Esophagus muscularis mucosa (tissue), 3 donors: ENCODE results near the gene RIMS1.

Source experiments
- POLR2A ChIP-seq: fragments of 450-650 bp; IDR thresholded peaks from one replicate; pipeline ENCODE4 v1.6.1; 2017; ENCODE audit warnings: antibody characterized with exemption, moderate library complexity, mild to moderate bottlenecking, low read depth
- POLR2AphosphoS5 ChIP-seq, 2 donors: sonication (generic); formaldehyde crosslinking; IDR thresholded peaks; one replicate each; pipeline ENCODE4 v1.6.1; 2017; ENCODE audit warnings: antibody characterized with exemption in 2 of 2
- TF ChIP-seq, protein P1 (sequence below), 3 experiments: fragments of 200-600 bp in 2 of 3; fragments of 450-650 bp in 1 of 3; sonication (generic) in 2 of 3; IDR thresholded peaks; one replicate each; pipeline ENCODE4 v1.5.1; 2017 to 2019; ENCODE audit warnings: antibody characterized with exemption in 3 of 3, mild to moderate bottlenecking in 2 of 3, moderate library complexity in 1 of 3

- TF ChIP-seq, protein P1, sequence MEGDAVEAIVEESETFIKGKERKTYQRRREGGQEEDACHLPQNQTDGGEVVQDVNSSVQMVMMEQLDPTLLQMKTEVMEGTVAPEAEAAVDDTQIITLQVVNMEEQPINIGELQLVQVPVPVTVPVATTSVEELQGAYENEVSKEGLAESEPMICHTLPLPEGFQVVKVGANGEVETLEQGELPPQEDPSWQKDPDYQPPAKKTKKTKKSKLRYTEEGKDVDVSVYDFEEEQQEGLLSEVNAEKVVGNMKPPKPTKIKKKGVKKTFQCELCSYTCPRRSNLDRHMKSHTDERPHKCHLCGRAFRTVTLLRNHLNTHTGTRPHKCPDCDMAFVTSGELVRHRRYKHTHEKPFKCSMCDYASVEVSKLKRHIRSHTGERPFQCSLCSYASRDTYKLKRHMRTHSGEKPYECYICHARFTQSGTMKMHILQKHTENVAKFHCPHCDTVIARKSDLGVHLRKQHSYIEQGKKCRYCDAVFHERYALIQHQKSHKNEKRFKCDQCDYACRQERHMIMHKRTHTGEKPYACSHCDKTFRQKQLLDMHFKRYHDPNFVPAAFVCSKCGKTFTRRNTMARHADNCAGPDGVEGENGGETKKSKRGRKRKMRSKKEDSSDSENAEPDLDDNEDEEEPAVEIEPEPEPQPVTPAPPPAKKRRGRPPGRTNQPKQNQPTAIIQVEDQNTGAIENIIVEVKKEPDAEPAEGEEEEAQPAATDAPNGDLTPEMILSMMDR (IDR thresholded peaks at IDR 0.05) = no peak
- TF ChIP-seq POLR2AphosphoS5 (IDR thresholded peaks at IDR 0.05) (no peak), POLR2A (no peak)
Measured at GRCh38 chr6:72412709-72413044, 526.3 kb downstream of the RIMS1 start.
